Measurements from ENCODE around the gene STK40. TPM values are rescaled to one million over a fixed set of nuclear protein-coding genes. Genes with fewer than 3 reads are reported as not detected.

Gene STK40
- total and polyA plus RNA-seq, 2 donors from 2014 or later: 30.9 to 39.2 TPM

DNA sequence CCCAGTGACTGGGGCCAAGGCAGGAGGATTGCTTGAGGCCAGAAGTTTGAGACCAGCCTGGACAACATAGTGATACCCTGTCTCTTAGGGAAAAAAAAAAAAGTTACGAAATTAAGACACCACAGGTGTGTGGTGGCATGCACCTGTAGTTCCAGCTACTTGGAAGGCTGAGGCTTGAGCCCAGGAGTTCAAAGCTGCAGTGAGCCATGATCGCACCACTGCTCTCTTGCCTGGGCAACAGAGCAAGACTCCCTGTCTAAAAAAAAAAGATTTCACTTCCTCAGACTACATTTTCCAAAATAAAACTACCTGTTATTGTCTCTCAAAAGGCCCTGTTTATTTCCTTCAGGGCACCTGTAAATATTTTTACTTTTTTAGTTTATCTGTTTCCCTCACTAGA, 4.7 kb upstream of the STK40 start:
- peaks cover 0 to 11% (median 4%) of the 10 kb centered on the region in 3 donors for H3K4me1 ChIP-seq (ENCODE audit: control insufficient read depth in 2 of 3, insufficient read depth in 2 of 3, low read depth in 1 of 3, low read length in 3 of 3)
- no peak overlapping the region for H3K27ac ChIP-seq (ENCODE audit: low read depth in 2 of 2, low read length in 2 of 2)
- H3K4me3 ChIP-seq (ENCODE audit: low read length in 3 of 3): no peak overlapping the region
- H3K27me3 ChIP-seq (ENCODE audit: control insufficient read depth, insufficient read depth, low read length): no peaks in the 10 kb centered on the region
- peaks cover 0 to 24% (median 19%) of the 10 kb centered on the region in 3 donors for H3K36me3 ChIP-seq (ENCODE audit: control insufficient read depth in 2 of 3, insufficient read depth in 3 of 3, low read length in 3 of 3)
- TF ChIP-seq CTCF (IDR thresholded peaks at IDR 0.05; ENCODE audit: borderline replicate concordance, extremely low read depth, insufficient read depth): no peak
- H3K9ac ChIP-seq (ENCODE audit: low read length in 3 of 3): no peak overlapping the region
- DNase-seq: no peak
- intact Hi-C loops (cut with DNase I): no loop called here
- H3K9me3 ChIP-seq (ENCODE audit: control insufficient read depth in 2 of 3, insufficient read depth in 1 of 3, low read length in 3 of 3): no peaks in the 10 kb centered on the region
- no peak for FAIRE-seq

DNA sequence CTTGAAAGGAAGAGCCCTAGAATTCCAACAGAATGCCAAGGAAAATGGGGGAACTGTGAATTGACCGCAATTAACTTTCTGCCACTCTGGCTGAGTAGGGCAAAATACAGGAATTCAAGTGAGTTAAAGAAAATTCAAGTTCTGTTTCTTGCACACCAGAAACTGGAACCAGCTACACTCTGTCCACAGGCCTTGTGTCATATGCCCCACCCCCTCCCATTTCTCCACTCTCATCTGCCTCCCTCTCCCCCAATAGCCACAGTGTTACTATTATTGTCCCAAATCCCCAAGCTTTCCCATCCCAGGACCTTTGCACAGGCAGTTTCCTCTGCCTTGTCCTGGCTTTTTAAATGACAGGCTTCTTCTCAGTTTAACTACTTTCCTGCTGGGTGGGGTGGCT, 4.3 kb upstream of the STK40 start:
- H3K9me3 ChIP-seq (ENCODE audit: control insufficient read depth in 2 of 3, insufficient read depth in 1 of 3, low read length in 3 of 3): no peaks in the 10 kb centered on the region
- DNase-seq (no peak), FAIRE-seq (no peak)
- no peak overlapping the region for H3K9ac ChIP-seq (ENCODE audit: low read length in 3 of 3)
- H3K4me3 ChIP-seq (ENCODE audit: low read length in 3 of 3): no peak overlapping the region
- no peak for TF ChIP-seq CTCF (IDR thresholded peaks at IDR 0.05; ENCODE audit: borderline replicate concordance, extremely low read depth, insufficient read depth)
- H3K27me3 ChIP-seq (ENCODE audit: control insufficient read depth, insufficient read depth, low read length): no peaks in the 10 kb centered on the region
- peaks cover 0 to 24% (median 19%) of the 10 kb centered on the region in 3 donors for H3K36me3 ChIP-seq (ENCODE audit: control insufficient read depth in 2 of 3, insufficient read depth in 3 of 3, low read length in 3 of 3)
- no peak overlapping the region for H3K27ac ChIP-seq (ENCODE audit: low read depth in 2 of 2, low read length in 2 of 2)
- intact Hi-C loops (cut with DNase I): no loop called here
- H3K4me1 ChIP-seq (ENCODE audit: control insufficient read depth in 2 of 3, insufficient read depth in 2 of 3, low read depth in 1 of 3, low read length in 3 of 3): peaks cover 0 to 11% (median 4%) of the 10 kb centered on the region in 3 donors

DNA sequence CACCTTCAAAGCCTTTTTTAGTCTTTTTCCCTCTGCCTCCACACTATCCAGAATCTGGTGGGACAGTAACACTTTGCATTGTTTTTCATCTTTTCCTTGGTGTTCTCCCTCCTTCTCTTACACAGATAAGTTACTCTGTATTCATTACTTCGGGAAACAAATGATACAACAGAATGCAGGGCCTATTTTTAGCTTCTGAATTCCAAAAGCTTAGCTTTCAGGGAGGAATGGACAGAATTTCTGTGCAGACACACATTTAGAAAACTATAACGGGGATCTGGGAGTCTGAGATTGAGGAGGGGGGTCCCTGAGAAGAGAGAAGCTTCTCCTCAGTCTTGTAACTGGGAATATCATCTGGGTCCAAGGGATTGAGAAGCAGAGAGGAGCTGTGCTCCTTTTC, 3.5 kb upstream of the STK40 start:
- no peak for DNase-seq
- Histone ChIP-seq H3K9ac (ENCODE audit: low read length in 3 of 3) (no peak overlapping the region), H3K4me3 (ENCODE audit: low read length in 3 of 3) (no peak overlapping the region), H3K36me3 (ENCODE audit: control insufficient read depth in 2 of 3, insufficient read depth in 3 of 3, low read length in 3 of 3) (peaks cover 0 to 24% (median 19%) of the 10 kb centered on the region in 3 donors), H3K27me3 (ENCODE audit: control insufficient read depth, insufficient read depth, low read length) (no peaks in the 10 kb centered on the region), H3K9me3 (ENCODE audit: control insufficient read depth in 2 of 3, insufficient read depth in 1 of 3, low read length in 3 of 3) (no peaks in the 10 kb centered on the region), H3K4me1 (ENCODE audit: control insufficient read depth in 2 of 3, insufficient read depth in 2 of 3, low read depth in 1 of 3, low read length in 3 of 3) (peaks cover 0 to 15% (median 8%) of the 10 kb centered on the region in 3 donors), H3K27ac (ENCODE audit: low read depth in 2 of 2, low read length in 2 of 2) (no peak overlapping the region)
- intact Hi-C loops (cut with DNase I): no loop called here
- no peak for TF ChIP-seq CTCF (IDR thresholded peaks at IDR 0.05; ENCODE audit: borderline replicate concordance, extremely low read depth, insufficient read depth)
- no peak for FAIRE-seq
